Prostate gland (tissue), 2 donors: ENCODE data around the gene SKAP2.

Source experiments
- CTCF ChIP-seq, 4 experiments: fragments of 200-600 bp in 2 of 4; fragments of 450-650 bp in 2 of 4; sonication (generic) in 2 of 4; IDR thresholded peaks; 1 replicate in 3 of 4; 2 replicates in 1 of 4; pipeline ENCODE4 v1.5.1; 2016 to 2019; ENCODE audit warnings: antibody characterized with exemption in 4 of 4, mild to moderate bottlenecking in 2 of 4, moderate library complexity in 2 of 4
- POLR2AphosphoS5 ChIP-seq: sonication (generic); formaldehyde crosslinking; IDR thresholded peaks from one replicate; pipeline ENCODE4 v1.6.1; 2017; ENCODE audit warnings: antibody characterized with exemption

GRCh38 chr7:26684447-26684846 lies 179.9 kb downstream of the SKAP2 start:
- TF ChIP-seq CTCF (IDR thresholded peaks at IDR 0.05), result no peak
- TF ChIP-seq POLR2AphosphoS5, result no peak
